Measurements from ENCODE around the gene SKIC2.
A peak's percentile ranks its signal among the peaks of the same experiment; 100 is the strongest.
"Not testable (repeated sequence)": the region's sequence is repeated elsewhere in the genome, so short reads cannot be mapped to it uniquely, and the experiment has no call there.

The SKIC2 gene

DNA sequence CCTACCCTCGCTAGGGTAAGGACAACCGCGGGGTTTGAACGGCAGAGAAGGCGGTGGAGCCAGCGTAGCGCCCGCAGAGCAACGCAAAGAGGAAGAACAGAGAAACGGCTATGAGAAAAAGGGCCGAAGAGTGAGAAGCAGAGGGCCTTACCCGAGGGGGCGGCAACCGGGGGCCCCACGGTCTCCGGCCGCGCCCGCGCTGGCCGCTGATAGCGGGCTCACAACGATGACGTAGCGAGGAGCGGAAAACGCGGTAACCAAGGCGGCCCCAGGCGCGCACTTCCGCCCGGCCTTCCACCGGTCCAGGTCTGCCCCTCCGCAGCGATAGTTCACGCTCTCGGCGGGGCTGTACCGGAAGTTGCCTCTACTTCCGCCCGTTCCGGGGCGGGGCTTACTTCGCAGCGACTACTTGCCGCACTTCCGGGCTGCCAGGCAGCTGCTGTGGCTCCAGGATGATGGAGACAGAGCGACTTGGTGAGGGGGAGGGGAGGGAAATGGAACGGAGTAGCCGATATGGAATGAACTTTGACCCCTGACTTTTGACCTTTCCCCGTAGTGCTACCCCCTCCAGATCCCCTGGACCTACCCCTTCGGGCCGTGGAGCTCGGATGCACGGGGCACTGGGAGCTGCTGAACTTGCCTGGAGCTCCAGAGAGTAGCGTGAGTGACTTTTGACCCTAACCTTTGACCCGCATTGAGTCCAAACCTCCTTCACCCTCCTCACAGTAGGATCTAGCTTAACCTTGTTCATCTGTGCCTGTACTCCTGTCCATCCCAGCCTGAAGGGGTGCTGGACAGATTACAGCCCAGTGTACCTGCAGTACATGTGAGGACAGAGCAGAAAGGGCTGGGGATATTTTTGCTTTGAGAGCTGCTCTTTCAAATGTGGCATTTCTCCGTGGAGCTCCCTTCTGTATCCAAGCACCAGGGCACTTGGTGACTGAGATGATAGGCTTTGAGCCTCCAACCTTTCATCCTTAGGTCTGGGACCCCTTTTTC lies at the start of gene SKIC2, which contains the start of gene NELFE:
SKIC2 (plus strand) TSS at position 435 of the 999 bp plus-strand sequence; CDS start at position 453, 18 bp downstream.
NELFE (minus strand) TSS at position 231 of the 999 bp plus-strand sequence. CDS start 525 bp downstream, outside the sequence.
- peak; percentile 99 for DNase-seq

DNA sequence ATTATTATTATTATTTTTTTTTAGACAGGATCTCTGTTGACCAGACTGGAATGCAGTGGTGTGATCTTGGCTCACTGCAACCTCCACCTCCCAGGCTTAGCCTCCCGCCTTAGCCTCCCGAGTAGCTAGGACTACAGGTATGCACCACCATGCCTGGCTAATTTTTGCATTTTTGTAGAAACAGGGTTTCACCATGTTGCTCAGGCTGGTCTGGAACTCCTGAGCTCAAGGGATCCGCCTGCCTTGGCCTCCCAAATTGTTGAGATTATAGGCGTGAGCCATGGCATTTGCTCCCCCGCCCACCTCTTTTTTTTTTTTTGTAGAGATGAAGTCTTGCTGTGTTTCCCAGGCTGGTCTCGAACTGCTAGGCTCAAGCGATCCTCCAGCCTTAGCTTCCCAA lies 49.7 kb upstream of the SKIC2 start:
- DNase-seq, result not testable (repeated sequence)

DNA sequence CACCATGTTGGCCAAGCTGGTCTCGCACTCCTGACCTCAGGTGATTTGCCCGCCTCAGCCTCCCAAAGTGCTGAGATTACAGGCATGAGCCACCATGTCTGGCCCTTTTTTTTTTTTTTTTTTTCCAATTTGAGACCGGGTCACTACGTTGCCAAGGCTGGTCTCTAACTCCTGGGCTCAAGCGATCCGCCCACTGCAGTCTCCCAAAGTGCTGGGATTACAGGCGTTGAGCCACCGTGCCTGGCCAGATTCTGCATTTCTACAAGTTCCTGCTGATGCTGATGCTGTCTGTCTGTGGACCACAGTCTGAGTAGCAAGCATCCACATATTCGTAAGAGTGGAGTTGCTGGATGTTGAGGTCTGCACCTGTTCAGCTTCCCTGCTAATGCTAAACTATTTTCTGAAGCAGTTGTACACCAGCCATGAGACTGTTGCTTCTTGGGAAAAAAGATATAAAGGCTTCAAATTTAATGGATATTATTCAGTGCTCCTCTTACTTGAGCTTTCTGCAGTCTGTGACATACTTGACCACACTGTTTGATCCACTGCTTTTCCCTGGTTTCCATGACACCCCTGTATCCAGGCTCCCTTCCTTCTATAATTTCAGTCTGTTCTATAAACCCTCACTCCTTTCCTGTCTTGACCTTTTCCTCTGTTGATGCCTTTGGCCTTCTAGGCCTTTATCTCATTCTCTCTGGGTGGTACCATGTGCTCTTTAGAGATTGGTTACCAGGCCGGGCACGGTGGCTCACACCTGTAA lies 47.0 kb upstream of the SKIC2 start:
- DNase-seq, result no peak

DNA sequence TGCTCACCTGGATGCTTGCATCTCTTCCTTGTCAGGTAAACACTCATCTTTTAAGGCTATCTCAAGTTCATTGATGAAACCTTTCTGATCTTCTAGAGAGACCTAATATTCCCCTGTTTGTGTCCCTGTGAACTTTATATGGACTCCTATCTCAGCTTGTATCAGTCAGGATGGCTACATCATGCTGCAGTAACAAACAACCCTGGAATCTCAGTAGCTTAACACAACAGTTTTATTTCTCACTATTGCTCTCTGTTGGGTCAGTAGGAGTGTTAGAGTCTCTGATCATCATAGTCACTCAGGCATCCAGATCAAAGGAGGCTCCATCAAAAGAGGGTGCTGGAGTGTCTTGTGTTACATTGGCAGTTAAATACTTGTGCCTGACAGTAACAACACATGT lies 43.6 kb upstream of the SKIC2 start:
- DNase-seq, result no peak

DNA sequence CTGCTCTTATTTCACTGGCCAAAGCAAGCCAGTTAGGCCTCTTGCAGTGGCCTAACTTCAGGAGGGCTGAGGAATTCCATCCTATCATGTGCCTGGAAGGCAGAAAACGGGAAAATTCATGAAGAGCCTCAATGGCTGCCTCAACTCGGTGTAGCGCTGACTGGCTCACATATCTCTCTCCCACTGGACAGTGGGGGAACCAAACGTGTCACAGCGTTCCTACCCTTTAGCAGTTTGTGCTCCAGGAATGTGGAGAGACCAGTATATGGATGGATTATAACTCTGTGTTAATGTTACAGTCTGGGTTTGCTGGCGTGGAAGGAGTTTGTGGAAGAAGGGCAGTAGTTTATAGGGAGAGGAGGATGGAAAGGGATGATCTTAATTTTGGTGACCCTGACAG lies 43.2 kb upstream of the SKIC2 start:
- DNase-seq, result no peak

DNA sequence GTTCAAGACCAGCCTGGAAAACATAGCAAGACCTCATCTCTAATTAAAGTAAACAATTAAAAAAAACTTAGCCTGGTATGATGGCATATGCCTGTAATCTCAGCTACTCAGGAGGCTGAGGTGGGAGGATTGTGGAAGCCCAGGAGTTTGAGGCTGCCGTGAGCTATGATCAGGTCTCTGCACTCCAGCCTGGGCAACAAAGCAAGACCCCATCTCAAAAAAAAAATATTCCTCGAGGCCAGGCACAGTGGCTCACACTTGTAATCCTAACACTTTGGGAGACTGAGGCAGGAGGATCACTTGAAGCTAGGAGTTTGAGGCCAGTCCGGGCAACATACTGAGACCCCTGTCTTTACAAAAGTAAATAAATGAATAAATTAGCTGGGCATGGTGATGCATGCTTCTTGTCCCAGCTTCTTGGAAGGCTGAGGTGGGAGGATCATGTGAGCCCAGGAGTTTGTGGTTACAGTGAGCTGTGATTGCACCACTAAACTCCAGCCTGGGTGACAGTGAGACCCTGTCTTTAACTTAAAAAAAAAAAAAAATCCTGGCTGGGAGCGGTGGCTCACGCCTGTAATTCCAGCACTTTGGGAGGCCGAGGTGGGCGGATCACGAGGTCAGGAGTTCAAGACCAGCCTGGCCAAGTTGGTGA lies 40.8 kb upstream of the SKIC2 start:
- no peak for DNase-seq

DNA sequence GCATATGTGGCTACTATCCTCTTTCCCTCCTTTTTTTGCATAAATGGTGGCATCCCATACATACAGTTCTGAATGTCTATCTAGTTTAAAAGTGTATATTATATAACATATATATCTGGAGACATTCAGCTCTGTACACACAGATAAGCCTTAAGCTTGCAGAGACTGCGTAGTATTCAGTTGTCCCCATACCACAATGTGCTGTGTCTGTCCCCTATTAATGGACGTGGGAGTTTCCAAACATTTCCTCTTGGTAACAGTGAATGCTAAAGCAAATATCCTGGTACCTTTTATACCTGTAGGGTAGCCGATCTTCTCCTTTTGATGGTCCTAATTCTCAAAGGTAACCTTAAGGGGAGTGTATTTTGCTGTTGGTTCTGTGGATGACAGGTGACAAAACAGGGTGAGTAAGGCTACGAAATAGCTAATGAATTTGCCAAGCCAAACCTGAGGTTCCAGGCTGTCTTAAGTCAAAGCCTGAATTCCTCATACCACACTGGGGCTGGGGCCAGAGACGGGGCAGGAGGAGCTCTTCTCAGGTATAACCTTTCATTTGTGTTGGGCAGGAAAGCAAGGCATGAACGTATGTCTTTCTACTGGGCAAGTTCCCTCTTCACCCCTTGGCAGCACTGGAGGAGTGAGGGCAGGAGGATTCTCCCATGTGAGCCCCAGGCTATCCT lies 39.2 kb upstream of the SKIC2 start:
- no peak for DNase-seq

DNA sequence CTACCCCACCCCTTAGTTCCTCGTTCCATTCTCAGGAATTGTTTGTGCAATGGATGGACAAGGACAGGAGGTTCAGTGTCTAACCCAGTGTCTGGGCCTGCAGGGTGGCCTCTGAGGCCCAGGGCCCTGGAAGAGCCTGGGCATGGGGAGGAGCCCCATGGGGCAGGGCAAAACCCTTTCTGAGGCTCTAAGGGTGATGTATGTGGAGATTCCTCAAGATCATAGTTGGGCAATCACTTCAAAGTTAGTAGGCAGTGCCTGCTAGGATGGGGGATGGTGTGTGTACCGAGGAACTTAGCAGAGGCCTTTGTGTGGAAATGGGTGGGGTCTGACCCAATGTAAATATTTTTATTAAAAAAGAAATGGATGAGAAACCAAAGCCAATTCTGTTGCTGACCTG lies 38.2 kb upstream of the SKIC2 start:
- DNase-seq, result no peak

DNA sequence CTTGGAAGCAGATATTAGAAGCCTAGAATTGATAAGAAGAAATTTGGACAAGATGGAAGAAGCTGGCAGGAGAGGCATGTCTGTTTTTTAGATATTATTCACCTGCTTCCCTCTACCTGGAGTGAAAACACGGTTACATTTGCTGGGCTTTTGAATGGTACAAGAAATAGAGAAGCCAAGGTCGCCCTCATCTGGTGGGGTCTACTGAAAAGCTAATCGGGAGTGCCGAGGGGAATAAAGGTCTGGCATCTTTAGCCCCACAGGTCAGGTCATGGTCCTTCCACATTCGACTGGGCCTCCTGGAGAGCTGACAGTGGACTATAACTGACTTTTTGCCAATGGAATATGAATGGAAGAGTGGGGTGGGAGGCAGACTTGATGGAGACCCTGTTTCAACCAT lies 36.0 kb upstream of the SKIC2 start:
- no peak for DNase-seq

DNA sequence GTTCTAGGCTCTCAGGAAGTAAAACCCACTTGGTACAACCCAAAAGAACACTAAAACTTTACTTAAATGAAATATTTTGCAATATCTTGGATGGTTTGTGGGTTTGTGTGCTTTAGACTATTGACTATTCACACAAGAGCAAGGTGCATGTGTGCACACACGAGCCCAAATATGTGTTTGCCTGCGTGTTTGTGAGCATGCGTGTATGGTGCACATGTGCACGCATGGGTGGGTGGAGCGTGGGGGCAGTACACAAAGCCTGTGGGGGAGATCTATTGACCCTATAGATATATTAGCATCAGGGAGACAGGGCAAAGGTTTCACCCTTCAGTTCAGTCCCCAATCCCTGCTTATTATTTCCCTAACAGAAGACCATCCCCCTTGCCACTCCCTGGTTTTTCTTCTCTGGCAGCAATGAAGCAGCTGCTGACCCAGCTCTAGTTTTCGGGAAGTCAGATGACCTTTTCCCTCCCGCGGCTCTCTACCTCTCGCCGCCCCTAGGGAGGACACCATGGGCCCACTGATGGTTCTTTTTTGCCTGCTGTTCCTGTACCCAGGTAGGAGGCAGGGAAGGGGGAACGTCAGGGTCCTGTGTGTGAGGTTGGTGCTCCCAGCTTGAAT lies 31.6 kb upstream of the SKIC2 start, which contains the start of gene C2:
C2 (plus strand) TSS at position 476 of the 621 bp plus-strand sequence; CDS start at position 512, 36 bp downstream.
- no peak for DNase-seq

DNA sequence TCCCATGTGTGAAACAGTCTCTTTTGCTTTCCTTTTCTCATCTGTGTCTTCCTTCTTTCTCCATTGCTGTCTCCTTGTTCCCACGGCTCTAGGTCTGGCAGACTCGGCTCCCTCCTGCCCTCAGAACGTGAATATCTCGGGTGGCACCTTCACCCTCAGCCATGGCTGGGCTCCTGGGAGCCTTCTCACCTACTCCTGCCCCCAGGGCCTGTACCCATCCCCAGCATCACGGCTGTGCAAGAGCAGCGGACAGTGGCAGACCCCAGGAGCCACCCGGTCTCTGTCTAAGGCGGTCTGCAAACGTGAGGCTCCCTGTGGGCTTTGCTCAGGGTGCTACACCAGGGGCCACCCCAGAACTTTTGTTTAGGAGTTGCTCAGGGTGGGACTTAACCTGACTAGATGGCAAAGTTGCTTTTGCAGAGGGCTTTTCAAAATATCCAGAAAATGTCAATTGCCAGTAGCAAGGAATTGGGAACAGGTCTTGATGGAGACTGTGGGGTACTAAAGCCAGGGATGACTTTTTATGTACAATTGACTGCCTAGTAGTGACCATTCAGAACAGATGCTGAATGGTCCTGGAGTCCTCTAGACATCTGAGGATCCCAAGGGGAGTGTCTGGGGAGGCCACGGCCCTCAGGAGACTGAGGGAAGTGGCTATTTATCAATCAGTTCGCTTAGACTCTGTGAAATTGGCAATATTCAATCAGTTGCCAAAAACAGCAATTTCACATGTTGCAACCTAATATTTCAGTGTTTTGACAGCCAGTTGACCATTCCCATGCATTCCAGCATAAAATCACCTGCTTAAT lies 30.9 kb upstream of the SKIC2 start:
- DNase-seq, result no peak

DNA sequence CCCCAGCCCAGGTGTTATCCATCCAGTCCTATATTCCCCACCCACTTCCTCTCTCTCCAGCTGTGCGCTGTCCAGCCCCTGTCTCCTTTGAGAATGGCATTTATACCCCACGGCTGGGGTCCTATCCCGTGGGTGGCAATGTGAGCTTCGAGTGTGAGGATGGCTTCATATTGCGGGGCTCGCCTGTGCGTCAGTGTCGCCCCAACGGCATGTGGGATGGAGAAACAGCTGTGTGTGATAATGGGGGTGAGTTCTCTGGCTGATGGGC lies 30.4 kb upstream of the SKIC2 start:
- DNase-seq, result no peak

DNA sequence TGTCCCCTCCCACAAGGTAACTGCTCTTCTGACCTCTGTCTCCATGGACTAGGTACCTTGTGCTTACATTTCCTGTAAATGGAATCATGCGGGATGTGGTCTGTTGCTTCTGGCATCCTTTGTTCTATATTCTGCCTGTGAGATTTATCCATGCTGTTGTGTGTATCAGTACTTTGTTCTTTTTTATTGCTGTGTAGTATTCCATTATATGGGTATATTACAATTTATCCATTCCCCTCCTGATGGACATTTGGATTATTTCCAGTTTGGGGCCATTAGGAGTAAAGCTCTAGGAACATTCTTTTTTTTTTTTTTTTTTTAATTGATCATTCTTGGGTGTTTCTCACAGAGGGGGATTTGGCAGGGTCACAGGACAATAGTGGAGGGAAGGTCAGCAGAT lies 28.0 kb upstream of the SKIC2 start:
- no peak for DNase-seq

DNA sequence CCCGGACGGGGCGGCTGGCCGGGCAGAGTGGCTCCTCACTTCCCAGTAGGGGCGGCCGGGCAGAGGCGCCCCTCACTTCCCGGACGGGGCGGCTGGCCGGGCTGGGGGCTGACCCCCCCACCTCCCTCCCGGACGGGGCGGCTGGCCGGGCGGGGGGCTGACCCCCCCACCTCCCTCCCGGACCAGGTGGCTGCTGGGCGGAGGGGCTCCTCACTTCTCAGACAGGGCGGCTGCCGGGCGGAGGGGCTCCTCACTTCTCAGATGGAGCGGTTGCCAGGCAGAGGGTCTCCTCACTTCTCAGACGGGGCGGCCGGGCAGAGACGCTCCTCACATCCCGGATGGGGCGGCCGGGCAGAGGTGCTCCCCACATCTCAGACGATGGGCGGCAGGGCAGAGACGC lies 26.8 kb upstream of the SKIC2 start:
- DNase-seq, result not testable (repeated sequence)

DNA sequence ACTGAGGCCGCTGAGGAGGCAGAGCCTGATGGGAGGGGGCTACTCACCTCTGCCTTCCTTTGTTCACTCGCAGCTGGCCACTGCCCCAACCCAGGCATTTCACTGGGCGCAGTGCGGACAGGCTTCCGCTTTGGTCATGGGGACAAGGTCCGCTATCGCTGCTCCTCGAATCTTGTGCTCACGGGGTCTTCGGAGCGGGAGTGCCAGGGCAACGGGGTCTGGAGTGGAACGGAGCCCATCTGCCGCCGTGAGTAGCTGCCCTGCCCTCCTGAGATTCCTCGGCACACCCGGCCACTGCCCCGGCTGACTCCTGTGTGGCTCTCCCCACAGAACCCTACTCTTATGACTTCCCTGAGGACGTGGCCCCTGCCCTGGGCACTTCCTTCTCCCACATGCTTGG lies 25.4 kb upstream of the SKIC2 start:
- DNase-seq, result no peak

DNA sequence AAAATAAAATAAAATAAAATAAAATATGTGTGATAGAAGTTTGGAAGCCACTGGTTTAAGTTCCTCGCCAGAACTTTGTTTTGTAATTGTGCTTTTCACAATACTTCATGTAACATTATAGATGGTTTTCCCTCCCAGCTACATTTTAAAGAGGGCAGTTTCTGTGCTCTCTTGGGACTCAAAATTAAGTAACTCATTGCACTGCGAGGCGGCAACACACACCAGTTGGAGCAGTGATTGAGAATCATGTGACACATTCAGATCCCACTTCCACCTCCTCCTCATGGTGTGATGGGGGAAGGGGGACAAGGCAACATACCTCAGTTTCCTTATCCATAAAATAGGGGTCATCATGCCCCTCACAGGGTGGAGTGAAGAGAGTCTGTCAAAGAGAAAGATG lies 24.0 kb upstream of the SKIC2 start:
- no peak for DNase-seq

DNA sequence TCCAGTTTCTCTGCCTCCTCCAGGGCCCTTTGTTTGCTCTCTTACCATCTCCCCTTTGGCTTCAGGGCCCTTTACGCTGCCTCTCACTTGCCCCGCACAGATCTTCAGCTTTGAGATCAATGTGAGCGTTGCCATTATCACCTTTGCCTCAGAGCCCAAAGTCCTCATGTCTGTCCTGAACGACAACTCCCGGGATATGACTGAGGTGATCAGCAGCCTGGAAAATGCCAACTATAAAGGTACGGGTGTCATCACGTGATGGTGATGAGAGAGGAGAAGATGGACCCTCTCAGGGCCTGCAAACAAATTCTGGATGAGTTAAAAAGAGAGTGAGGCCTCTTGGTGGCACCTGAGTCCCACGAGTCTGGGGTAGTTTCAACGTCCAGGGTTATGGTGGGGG lies 23.2 kb upstream of the SKIC2 start:
- DNase-seq, result no peak

DNA sequence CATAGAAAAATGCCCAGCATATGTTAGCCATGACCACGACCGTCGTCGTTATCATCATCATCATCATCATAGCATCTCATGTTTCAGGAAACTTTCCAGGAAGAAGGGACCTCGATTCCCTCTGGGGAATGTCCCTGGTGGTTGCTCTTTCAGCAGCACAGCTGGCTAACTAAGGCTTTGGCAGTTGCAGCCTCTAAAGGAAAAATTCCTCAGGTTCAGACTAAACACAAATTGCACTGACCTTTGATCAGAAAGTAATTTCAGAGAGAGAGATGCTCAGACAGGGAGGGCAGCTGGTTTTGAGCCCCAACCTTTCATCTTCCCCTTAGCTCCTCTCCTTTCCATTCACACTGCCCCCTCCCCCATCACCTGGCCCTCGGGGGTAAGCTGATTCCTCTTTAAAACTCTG lies 18.7 kb upstream of the SKIC2 start:
- no peak for DNase-seq

DNA sequence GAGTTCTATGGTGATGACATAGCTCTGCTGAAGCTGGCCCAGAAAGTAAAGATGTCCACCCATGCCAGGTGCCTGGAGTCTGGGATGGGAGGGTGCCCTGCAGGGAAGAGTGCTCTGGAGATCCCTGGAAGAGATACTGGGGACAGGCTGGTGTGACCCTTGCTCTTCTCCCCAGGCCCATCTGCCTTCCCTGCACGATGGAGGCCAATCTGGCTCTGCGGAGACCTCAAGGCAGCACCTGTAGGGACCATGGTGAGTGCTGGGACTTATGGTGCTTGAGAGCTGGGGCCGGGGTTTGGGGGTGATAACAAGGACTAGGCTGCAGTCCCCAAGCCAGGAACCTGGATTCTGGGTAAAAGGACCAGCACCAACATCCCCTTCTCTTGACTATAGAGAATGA lies 15.2 kb upstream of the SKIC2 start:
- DNase-seq, result no peak

DNA sequence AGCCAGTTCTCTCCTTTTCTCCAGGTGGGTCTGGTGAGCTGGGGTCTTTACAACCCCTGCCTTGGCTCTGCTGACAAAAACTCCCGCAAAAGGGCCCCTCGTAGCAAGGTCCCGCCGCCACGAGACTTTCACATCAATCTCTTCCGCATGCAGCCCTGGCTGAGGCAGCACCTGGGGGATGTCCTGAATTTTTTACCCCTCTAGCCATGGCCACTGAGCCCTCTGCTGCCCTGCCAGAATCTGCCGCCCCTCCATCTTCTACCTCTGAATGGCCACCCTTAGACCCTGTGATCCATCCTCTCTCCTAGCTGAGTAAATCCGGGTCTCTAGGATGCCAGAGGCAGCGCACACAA lies 13.8 kb upstream of the SKIC2 start:
- DNase-seq, result no peak

Data from stimulated activated CD4-positive, alpha-beta T cell treated with anti-CD3 and anti-CD28 coated beads, Interleukin-1b, Interleukin-23, amount 100 ng/mL, for 48 hours (primary cell).